Measurements from ENCODE around the gene BBS1.

BBS1 gene

DNA sequence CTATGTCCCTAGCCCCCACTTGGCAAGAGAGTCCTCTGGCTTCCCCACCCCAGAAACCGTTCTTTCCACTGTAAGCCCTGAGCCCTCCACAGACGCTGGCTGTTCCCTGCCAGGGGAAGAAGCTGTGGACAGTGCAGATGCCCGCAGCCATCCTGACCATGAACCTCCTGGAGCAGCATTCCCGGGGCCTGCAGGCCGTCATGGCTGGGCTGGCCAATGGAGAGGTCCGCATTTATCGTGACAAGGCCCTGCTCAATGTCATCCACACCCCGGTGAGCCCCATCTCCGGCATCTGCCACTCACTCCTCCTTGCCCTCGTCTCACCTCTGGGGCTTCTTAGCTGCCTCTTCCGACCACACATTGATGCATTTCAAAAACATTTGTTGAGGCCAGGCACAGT is 13.2 kb downstream of the BBS1 start:
- TF ChIP-seq POLR2A (IDR thresholded peaks at IDR 0.05; ENCODE audit: extremely low read depth, insufficient read length) (no peak), MYC (IDR thresholded peaks at IDR 0.05; ENCODE audit: low read depth, low read length) (no peak)
- TF ChIP-seq, protein P1, sequence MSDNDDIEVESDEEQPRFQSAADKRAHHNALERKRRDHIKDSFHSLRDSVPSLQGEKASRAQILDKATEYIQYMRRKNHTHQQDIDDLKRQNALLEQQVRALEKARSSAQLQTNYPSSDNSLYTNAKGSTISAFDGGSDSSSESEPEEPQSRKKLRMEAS (IDR thresholded peaks at IDR 0.05; ENCODE audit: low read depth, low read length) = no peak
- TF ChIP-seq, protein P2, sequence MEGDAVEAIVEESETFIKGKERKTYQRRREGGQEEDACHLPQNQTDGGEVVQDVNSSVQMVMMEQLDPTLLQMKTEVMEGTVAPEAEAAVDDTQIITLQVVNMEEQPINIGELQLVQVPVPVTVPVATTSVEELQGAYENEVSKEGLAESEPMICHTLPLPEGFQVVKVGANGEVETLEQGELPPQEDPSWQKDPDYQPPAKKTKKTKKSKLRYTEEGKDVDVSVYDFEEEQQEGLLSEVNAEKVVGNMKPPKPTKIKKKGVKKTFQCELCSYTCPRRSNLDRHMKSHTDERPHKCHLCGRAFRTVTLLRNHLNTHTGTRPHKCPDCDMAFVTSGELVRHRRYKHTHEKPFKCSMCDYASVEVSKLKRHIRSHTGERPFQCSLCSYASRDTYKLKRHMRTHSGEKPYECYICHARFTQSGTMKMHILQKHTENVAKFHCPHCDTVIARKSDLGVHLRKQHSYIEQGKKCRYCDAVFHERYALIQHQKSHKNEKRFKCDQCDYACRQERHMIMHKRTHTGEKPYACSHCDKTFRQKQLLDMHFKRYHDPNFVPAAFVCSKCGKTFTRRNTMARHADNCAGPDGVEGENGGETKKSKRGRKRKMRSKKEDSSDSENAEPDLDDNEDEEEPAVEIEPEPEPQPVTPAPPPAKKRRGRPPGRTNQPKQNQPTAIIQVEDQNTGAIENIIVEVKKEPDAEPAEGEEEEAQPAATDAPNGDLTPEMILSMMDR (IDR thresholded peaks at IDR 0.05; ENCODE audit: low read depth, low read length) = no peak
- DNase-seq (ENCODE audit: low read depth) = no peak

DNA sequence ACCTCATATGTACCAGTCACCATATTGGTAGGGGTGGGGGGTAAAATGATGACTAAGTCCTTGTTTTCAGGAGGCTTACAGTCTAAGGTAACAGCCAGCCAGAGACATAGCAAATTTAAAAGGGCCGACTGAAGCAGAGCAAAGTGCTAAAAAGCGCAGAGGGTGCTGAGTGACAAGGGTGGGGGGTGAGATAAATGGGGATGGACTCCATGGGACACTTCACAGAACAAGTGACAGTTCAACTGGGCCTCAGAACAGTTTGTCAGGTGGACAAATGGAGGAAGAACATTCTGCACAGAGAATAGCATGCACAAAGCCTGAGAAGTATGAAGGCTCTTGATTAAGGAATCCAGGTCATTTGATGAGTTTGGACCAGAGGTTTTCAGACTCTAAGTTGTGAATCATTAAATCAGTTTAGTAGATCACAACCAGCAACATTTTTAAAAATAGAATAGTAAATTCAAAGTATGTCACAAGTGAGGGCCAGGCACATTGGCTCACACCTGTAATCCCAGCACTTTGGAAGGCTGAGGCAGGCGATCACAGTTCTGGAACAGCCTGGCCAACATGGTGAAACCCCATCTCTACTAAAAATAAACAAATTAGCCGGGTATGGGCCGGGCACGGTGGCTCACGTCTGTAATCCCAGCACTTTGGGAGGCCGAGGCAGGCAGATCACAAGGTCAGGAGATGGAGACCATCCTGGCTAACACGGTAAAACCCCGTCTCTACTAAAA is 14.0 kb downstream of the BBS1 start:
- no peak for DNase-seq (ENCODE audit: low read depth)
- no peak for TF ChIP-seq MYC (IDR thresholded peaks at IDR 0.05; ENCODE audit: low read depth, low read length)
- TF ChIP-seq, protein P1 (IDR thresholded peaks at IDR 0.05; ENCODE audit: low read depth, low read length) = no peak
- TF ChIP-seq POLR2A (IDR thresholded peaks at IDR 0.05; ENCODE audit: extremely low read depth, insufficient read length) = no peak
- TF ChIP-seq, protein P2 (IDR thresholded peaks at IDR 0.05; ENCODE audit: low read depth, low read length) = no peak
- no peak overlapping the region for H3K4me3 ChIP-seq (ENCODE audit: low read depth, low read length)

More for the DNA sequence above, 13.2 kb downstream of the BBS1 start:
- H3K4me3 ChIP-seq (ENCODE audit: low read depth, low read length) = no peak overlapping the region

DNA sequence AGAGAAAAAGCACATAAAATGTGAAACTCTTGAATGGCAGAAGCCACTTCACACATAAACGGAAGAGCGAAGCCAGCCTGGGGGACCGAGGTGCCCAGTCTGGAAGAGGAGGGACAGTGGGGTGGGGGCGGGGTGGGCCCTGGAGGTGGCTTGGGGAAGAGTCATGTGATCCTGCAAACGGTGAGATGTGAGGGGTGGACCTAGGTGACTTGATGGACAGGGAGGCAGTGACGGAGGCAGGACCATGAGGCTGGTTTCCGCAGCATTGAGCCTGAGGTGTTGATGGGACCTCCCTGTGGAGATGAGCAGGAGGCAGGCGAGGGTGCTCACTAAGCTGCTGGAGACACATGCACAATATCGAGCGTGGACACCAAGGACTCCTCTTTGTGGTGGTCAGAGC is 18.6 kb downstream of the BBS1 start:
- TF ChIP-seq, protein P2 (IDR thresholded peaks at IDR 0.05; ENCODE audit: low read depth, low read length) = no peak
- TF ChIP-seq POLR2A (IDR thresholded peaks at IDR 0.05; ENCODE audit: extremely low read depth, insufficient read length) (no peak), MYC (IDR thresholded peaks at IDR 0.05; ENCODE audit: low read depth, low read length) (no peak)
- TF ChIP-seq, protein P1 (IDR thresholded peaks at IDR 0.05; ENCODE audit: low read depth, low read length) = no peak
- no peak for DNase-seq (ENCODE audit: low read depth)
- H3K4me3 ChIP-seq (ENCODE audit: low read depth, low read length) = no peak overlapping the region

DNA sequence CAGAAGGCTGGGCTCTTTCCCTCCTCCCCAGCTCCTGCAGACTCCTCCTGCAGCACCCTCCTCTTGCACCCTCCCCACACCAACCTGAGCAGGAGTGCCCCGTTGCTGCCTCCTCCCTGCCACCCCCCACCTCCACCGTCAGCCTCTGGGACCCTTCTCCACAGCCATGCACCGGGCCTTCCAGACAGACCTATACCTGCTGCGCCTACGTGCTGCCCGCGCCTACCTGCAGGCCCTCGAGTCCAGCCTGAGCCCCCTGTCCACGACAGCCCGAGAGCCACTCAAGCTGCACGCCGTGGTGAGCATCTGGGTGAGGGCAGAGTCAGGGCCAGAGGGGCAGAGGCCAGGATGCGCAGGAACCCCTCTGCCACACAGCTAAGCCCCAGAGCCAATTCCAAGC is 19.2 kb downstream of the BBS1 start:
- H3K4me3 ChIP-seq (ENCODE audit: low read depth, low read length) = no peak overlapping the region
- TF ChIP-seq MYC (IDR thresholded peaks at IDR 0.05; ENCODE audit: low read depth, low read length) = no peak
- TF ChIP-seq, protein P1 (IDR thresholded peaks at IDR 0.05; ENCODE audit: low read depth, low read length) = no peak
- TF ChIP-seq POLR2A (IDR thresholded peaks at IDR 0.05; ENCODE audit: extremely low read depth, insufficient read length) = no peak
- TF ChIP-seq, protein P2 (IDR thresholded peaks at IDR 0.05; ENCODE audit: low read depth, low read length) = no peak
- DNase-seq (ENCODE audit: low read depth) = no peak

DNA sequence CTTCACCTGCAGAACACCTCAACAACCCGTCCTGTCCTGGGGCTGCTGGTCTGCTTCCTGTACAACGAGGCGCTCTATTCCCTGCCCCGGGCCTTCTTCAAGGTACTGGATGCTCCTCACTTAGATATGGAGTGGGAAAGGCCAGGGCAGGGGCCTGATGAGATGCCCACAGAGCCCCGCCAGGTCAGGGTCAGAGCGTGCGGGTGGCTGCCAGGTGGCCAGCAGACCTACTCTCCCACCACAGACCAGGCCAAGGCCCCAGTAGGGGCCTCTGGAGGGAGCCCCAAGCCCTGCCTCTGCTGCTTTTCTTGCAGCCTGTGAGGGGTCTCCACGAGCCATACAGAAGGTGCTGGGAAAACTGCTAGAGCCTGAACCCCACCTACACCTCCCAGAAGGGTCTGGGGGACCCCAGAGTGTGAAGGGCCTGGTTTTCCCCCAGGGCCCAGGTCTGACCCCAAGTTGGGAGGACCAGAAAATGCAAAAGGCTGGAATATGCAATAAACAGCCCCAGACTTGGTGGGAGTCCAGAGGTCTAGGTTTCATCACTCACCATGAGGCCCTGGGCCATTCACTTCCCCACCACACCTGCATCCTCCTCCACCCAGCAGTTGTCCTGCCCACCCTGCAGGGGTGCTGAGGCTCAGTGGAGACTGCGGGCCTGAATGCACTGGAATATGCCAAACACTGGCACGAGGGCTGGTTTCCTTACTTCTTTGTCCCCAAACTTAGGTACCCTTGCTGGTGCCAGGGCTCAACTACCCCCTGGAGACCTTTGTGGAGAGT is 20.7 kb downstream of the BBS1 start:
- TF ChIP-seq, protein P1 (IDR thresholded peaks at IDR 0.05; ENCODE audit: low read depth, low read length) = no peak
- no peak for TF ChIP-seq POLR2A (IDR thresholded peaks at IDR 0.05; ENCODE audit: extremely low read depth, insufficient read length)
- no peak for TF ChIP-seq MYC (IDR thresholded peaks at IDR 0.05; ENCODE audit: low read depth, low read length)
- TF ChIP-seq, protein P2 (IDR thresholded peaks at IDR 0.05; ENCODE audit: low read depth, low read length) = no peak
- no peak overlapping the region for H3K4me3 ChIP-seq (ENCODE audit: low read depth, low read length)
- DNase-seq (ENCODE audit: low read depth) = no peak
